Measurements from ENCODE around the gene SREK1.
"Not testable (repeated sequence)": the region's sequence is repeated elsewhere in the genome, so short reads cannot be mapped to it uniquely, and the experiment has no call there.

SREK1 gene, protein sequence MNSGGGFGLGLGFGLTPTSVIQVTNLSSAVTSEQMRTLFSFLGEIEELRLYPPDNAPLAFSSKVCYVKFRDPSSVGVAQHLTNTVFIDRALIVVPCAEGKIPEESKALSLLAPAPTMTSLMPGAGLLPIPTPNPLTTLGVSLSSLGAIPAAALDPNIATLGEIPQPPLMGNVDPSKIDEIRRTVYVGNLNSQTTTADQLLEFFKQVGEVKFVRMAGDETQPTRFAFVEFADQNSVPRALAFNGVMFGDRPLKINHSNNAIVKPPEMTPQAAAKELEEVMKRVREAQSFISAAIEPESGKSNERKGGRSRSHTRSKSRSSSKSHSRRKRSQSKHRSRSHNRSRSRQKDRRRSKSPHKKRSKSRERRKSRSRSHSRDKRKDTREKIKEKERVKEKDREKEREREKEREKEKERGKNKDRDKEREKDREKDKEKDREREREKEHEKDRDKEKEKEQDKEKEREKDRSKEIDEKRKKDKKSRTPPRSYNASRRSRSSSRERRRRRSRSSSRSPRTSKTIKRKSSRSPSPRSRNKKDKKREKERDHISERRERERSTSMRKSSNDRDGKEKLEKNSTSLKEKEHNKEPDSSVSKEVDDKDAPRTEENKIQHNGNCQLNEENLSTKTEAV

DNA sequence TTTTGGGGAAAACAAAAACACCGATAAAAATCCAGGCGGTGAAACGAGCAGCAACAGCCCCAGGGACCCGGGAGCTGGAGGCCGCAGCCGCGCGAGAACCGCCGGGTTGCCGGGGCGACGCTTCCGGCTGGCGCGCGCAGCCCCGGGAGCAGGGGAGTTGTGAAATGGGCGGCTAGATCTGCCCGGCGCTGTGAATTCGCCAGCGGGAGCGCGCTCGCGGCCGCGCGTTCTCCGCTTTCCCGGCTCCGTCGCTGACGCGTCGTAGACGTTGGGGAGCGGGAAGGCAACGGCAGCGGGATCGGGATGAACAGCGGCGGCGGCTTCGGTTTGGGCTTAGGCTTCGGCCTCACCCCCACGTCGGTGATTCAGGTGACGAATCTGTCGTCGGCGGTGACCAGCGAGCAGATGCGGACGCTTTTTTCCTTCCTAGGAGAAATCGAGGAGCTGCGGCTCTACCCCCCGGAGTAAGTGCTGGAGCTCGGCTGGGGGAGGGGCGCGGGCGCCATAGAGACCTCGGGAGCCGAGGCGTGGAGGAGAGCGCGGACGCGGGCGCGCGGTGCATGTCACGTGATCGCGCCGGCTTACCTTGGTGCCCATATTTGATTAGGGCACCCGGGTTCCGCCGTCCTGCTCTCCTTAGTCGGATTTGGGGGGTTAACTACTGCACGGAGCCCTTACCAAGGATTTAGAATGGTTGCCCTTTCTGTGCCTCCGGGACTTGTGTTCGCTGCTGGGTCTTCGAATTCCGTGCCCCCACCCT is at the start of gene SREK1:
TSS of gene SREK1 (plus strand) at position 227 of the 760 bp plus-strand sequence. CDS start at position 304, 77 bp downstream.
- DNase-seq (ENCODE audit: low read depth in 2 of 2): peak; percentile 89

DNA sequence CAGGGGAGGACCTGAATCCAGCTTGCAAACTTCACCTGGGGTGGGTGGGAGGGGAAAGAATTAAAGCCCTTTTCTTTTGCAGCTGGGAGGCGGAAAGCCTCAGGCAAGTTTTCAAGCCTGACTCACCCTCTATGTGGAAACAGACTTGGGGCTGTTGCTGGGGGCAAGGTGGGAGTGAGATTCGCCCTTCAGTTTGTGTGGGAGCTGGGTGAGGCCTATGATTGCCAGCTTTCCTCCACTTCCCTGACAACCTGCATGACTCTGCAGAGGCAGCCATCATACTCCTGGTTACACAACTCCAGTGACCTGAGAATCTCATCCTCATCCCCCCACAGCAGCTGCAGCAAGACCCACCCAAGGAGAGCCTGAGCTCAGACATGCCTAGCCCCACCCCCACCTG is 43.2 kb upstream of the SREK1 start:
- no peak for DNase-seq (ENCODE audit: low read depth in 2 of 2)

DNA sequence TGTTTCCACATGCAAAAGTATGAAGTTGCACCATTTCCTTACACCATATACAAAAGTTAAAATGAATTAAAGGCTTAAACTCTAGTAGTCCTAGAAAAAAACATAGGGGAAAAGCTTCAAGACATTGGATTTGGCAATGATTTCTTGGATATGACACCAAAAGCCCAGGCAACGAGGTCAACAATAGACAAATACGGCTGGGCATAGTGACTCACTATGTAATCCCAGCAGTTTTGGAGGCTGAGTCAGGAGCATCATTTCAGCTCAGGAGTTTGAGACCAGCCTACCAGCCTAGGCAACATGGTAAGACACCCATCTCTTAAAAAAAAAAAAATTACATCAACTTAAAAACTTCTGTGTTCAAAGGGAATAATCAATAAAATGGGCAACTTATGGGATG is 30.9 kb upstream of the SREK1 start:
- no peak for DNase-seq (ENCODE audit: low read depth in 2 of 2)

DNA sequence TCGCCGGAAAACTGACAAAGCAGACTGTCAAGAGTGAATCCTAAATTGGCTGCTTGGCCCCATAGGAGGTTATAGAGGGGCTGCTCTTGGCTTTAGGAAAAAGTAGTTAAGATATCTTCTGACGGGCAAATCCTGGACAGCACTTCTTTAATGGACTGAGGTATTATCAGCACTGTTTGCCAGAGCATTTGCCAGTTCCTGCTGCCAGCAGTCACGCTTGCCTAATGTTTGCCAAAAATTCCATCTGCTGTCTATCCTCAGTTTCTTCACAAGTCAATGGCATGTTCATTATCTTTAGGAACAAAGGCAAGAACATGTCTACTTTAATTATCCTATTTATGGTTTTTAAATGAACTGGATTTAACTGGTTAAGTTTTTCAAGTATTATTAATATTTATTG is 25.8 kb upstream of the SREK1 start:
- no peak for DNase-seq (ENCODE audit: low read depth in 2 of 2)

DNA sequence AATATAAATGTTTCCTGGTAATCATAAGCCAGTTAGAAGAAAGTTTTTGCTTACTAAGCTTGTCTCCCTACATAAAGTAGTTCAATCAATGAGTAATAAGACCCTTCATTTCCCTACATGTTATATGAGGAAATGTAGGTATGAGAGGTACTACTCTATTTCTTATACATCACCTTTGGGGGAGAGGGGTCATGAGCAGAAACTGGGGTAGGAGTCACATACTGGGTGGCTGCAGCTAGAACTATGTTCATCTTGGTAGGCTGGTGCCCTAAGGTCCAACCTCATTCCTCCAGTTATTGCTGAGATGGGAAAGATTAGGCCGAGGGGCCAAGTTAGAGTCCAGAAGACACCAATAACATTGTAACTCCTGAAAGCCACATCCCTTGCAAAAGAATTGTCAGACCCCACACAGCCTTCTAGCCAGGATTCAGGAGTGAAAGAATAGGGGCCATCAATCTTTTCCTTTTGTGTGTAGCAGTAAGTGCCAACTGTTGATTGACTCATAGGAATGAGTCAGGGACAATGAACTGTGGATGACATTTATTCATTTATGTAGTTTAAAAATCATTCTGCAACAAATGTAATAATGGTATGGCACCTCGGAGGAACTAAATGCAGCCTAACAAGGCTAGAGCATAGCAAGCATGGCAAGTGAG is 21.6 kb upstream of the SREK1 start:
- no peak for DNase-seq (ENCODE audit: low read depth in 2 of 2)

DNA sequence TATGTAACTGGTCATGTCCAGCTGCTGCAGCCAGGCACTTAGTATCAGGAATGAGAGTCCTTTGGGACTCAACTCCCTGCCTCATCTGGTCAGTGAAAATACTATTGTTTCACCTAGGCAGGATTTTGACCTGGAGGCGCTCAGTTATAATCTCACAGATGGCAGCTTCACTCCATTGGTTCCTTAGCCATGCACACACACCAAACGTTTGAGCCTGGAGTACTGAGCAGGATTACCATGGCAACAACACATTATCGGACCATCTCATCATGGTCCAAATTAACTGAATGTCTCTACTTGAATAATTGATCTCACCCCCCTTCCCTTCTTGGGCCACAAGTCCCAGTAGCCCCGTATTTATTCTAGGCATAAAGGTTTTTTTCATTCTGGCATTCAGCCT is 15.0 kb upstream of the SREK1 start:
- no peak for DNase-seq (ENCODE audit: low read depth in 2 of 2)

DNA sequence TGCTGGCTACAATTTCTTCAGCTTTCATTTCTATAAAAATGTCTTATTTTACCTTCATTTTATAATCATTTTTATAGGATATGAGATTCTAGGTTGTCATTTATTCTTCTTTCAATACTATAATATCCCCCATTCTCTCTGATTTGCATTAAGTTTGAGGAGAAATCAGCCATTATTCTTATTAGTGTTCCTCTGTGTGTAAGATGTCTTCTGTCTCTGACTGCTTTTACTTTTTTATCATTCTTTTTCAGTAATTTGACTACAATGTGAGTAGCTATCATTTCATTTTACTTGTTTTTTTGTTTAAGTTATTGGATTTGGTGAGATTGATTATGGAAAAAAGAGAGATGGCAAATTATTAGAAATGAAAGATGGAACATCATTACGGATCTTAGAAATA is 13.6 kb upstream of the SREK1 start:
- no peak for DNase-seq (ENCODE audit: low read depth in 2 of 2)

DNA sequence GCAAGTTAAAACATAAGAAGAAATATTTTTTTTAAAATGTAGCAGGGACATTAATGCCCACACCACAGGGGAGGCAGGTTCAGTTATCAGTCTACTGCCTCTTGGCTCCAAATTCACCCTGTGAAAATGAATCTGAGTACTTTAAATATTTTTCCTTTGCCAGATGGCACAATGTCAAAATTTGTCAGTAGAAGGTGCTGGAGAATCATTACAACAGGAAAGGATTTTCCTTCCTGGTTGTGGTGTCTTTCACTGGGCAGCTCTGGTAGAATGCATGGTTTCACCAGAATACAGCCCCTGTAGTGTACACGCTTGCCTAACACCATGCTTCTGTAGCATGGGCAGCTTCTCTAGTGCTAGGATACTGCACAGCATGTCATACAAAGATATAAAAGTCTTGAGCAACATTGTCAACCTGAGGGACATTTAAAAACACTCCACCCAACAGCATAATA is 9.7 kb upstream of the SREK1 start:
- DNase-seq (ENCODE audit: low read depth in 2 of 2): no peak

DNA sequence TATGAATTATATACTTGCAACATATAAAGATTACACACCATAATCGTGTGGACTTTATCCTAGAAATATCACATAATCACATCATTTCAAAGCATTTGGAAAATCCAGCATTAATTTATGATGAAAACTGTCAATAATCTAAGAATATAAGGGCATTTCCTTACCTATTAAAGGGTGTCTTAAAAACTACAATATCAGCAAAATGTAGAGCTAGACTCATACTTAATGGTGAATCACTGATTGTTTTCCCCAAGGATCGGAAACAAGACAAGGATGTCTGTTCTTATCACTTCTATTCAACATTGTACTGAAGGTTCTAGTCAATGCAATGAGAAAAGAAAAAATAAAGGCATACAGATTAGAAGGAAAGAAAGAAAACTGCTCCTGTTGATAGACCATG is 8.0 kb upstream of the SREK1 start:
- DNase-seq (ENCODE audit: low read depth in 2 of 2): no peak

DNA sequence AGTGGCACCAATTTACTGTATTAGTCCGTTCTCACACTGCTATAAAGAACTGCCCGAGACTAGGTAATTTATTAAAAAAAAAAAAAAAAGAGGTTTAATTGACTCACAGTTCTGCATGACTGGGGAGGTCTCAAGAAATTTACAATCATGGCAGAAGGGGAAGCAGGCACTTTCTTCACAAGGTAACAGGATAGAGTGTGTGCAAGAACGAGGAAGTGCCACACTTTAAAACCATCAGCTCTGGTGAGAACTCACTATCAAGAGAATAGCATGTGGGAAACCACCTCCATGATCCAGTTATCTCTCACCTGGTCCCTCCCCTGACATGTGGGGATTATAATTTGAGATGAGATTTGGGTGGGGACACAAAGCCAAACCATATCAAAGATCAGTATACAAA is 7.2 kb upstream of the SREK1 start:
- not testable (repeated sequence) for DNase-seq (ENCODE audit: low read depth in 2 of 2)

DNA sequence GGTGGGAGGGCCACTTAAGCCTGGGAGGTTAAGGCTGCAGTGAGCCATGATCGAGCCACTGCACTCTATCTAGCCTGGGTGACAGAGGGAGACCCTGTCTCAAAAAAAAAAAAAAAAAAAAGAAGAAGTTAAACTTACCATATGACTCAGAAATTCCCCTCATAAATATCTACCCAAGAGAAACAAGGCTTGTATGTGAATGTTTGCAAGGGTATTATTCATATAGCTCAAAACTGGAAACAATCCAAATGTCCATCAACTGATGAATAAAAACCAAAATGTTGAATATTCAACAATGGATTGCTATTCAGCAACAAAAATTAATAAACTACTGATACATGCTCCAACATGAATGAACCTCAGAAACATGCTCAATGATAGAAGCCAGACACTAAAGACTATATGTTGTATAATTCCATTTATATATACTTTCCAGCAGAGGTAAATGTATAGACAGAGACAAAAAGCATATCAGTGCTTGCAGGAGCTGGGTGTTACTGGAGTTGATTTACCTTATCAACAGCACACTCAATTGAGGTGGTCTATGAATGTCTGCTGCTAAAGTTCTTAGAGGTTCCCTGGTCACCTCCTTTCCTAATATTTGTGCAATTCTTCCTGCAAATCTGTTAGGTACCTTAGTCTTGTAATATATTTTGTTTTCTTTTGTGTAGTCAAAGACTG is 5.3 kb upstream of the SREK1 start:
- DNase-seq (ENCODE audit: low read depth in 2 of 2): no peak

DNA sequence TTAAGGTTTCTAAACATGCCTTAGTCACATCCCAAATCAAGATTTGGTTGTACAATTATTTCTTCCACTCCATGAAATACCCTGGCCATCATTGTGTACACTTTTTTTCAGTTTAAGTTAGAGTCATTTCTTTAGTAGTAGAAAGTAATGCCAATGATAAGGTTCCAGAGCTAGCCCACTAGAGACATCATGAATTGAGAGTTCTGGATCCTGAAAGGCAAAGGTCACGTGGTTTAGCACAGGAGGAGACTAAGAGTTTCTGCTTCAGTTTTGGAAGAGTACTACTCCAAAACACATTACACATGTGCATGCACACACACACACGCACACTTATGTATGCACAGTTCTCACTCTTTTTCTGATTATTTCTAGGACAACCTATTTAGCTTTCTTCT is 4.8 kb upstream of the SREK1 start:
- no peak for DNase-seq (ENCODE audit: low read depth in 2 of 2)

DNA sequence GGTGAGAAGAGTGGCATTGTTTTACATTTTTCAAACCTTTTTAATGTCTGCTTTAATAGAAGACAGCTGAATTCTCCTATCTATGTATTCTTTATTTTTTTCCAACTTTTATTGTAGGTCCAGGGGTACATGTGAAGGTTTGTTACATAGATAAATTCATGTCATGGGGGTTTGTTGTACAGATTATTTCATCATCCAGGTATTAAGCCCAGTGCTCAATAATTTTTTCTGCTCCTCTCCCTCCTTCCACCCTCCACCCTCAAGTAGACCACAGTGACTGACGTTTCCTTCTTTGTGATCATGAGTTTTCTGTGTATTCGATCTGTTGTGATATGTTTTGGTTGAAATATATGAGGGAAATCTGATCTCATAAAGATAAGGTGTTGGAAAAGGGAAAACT is 1.7 kb upstream of the SREK1 start:
- DNase-seq (ENCODE audit: low read depth in 2 of 2): no peak

DNA sequence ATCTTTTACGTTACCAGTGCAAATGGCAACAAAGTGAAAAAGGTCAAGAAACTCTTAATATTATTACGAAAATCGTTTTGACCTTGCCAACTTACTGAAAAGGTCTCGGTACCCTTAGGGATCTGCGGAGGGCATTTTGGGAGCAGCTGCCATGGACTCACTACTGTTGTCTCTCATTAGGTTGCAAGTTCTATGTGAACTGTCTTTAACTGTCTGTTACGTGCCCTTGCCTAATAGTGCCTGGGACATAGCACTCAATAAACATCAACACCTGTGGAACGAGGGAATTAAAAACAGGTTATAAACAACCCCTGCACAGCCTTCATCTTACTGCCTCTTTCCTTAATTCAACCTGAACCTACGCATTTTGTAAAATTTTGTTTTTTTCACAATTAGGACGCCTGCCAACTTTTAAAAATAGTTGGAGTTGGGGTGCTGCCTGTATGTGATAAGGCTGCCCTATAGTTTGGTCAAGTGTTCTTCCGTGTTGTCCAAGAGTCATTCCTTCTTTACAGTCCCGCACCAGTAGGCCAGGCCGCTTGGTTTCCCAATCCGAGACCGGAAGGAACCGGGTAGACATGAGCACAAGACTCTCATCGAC is 527 bp upstream of the SREK1 start:
- no peak for DNase-seq (ENCODE audit: low read depth in 2 of 2)

DNA sequence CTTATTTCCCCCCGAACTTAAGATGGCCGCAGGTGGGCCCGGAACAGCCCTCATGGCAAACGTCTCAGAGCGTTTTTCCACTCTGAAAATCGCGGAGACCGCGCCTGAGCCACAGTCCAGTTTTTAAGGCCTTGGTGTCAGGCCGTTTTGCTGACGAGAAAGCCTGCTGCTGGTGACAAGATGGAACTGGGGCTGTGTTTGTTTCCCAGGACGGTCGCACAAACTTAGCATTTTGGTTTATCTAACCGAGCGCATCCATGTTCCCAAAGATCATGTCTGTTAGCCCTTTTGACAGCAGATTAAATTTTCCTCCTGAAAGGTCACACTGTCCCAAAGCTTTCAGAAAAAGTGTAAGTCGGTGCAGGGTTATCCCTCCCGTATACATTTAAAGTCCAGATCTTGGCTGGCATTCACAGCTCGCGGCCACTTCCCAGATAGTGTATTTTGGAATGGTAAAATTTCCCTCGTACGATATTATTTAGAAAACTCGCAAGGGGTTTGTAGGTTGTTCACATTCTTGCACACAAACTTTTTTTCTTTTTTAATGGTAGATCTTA is 812 bp downstream of the SREK1 start:
- DNase-seq (ENCODE audit: low read depth in 2 of 2): no peak

DNA sequence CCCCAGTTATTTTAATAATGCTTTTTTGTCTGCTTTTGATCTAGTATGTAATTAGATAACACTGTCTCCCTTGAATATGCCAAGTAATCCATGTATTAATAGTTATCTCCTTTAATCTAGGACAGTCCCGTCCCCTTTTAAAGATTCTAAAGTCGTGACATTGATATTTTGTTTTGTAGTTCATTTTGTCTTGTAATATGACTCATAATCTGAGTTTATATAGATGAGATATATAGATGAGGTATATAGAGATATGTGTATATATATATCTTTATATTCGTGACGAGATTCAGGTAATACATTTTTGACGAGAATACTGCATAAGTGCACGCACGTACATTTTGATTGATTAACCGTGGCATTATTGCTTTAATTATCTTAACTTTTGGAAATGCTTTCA is 1.6 kb downstream of the SREK1 start:
- DNase-seq (ENCODE audit: low read depth in 2 of 2): no peak

DNA sequence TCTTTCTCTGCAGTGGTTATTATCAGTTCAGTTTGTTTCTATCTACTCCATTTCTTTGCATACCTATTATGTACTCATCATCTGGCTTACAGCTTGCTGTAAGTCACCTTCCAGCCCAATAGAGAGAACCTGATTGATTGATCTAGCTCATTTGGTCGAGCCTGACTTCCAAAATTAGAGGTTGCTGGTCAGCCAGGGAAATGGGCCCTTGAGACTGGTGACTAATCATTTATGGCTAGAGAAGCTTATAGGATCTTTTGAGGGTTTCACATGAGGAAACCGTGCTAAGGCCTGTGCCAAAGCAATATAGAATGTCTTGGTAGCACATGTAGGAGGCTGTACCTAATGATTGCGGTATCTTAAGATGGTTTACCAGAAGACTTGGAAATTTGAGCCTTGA is 5.8 kb downstream of the SREK1 start:
- no peak for DNase-seq (ENCODE audit: low read depth in 2 of 2)

DNA sequence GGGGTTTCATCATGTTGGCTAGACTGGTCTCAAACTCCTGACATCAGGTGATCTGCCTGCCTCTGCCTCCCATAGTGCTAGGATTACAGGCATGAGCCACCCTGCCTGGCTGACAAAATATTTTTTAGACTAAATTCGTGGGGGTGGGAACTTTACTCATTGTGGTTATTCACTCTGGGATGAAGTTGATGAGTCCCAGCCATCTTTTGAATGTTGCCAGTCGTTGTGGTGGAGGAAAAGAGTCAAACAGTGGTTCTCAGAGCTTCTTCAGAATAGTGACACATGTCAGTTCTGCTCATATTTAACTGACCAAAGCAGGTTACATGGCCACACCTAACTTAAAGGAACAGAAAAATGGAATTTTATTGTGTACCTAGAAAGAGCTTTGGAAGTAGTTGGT is 6.9 kb downstream of the SREK1 start:
- DNase-seq (ENCODE audit: low read depth in 2 of 2): peak; percentile 13 to 19

DNA sequence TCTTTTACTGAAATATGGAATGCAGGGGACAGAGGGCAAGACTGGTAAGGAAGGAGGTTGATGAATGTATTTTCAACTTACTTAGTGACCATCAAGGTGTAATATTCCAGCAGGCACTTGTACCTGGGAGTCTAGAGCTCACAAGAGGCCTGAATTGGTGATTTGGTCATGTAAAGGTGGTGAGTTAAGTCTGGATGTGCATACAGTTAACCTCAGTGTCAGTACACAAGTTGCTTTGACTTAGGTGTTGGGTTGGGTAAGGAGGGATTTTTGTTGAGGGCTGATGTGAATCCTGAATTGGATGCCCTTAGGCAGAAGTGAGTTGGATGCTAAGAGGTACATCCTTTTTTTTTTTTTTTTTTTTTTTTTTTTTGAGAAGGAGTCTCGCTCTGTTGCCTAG is 7.4 kb downstream of the SREK1 start:
- DNase-seq (ENCODE audit: low read depth in 2 of 2): no peak

DNA sequence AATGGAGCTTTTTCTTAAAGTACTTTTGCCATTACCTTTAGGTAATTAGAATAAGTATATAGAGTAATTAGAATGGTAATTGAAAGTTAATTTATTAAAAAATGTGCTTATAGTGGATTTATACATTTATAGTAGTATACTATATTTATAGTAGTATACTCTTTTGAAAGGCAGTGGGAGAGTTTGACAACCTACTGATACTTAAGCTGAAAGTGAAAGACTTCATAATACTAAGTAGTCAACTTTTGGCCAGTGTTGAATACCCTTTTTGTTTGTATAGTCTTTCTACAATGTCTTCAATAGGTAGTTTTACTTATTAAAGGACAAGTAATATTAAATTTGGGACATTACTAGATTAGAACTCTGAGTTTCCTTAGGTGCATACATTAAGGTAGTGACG is 12.9 kb downstream of the SREK1 start:
- DNase-seq (ENCODE audit: low read depth in 2 of 2): no peak

DNA sequence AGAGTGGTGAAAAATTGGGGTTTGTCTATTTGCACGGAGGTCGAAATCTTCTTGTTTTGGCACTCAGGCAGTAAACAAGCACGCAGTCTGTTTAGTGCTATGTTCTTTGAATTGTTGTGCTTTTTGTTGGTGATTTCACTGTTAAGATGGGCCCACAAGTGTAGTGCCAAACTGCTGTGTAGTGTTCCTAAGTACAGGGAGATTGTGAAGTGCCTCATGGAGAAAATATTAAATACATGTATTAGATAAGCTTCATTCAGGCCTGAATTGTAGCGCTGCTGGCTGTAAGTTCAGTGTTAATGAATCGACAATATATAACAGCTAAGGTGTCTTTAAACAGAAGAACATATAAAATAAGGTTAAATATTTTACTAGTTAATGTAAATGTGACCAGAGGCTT is 17.3 kb downstream of the SREK1 start:
- DNase-seq (ENCODE audit: low read depth in 2 of 2): no peak

Measured in stimulated activated CD4-positive, alpha-beta T cell treated with anti-CD3 and anti-CD28 coated beads, Interleukin-4, amount 100 ng/mL, for 48 hours (primary cell).